Activated naive CD4-positive, alpha-beta T cell treated with anti-CD3 and anti-CD28 coated beads, Interleukin-2, amount 50 U/mL, for 24 hours (primary cell): ENCODE results near the gene TRIM33.
"Not testable (repeated sequence)": the region's sequence is repeated elsewhere in the genome, so short reads cannot be mapped to it uniquely, and the experiment has no call there.

Experiments used
- H3K27ac Mint-ChIP-seq: one replicate; pipeline ENCODE4 v1.8.0; 2021; ENCODE audit warnings: mild to moderate bottlenecking, mixed read lengths
- H3K27me3 Mint-ChIP-seq: one replicate; pipeline ENCODE4 v1.8.0; 2021; ENCODE audit warnings: mixed read lengths
- H3K36me3 Mint-ChIP-seq: one replicate; pipeline ENCODE4 v1.8.0; 2021; ENCODE audit warnings: mixed read lengths
- H3K4me1 Mint-ChIP-seq: one replicate; pipeline ENCODE4 v1.8.0; 2021; ENCODE audit warnings: mixed read lengths
- H3K4me3 Mint-ChIP-seq: one replicate; pipeline ENCODE4 v1.8.0; 2021; ENCODE audit warnings: mild to moderate bottlenecking, mixed read lengths
- H3K9me3 Mint-ChIP-seq: one replicate; pipeline ENCODE4 v1.8.0; 2021; ENCODE audit warnings: mixed read lengths

The TRIM33 gene

DNA sequence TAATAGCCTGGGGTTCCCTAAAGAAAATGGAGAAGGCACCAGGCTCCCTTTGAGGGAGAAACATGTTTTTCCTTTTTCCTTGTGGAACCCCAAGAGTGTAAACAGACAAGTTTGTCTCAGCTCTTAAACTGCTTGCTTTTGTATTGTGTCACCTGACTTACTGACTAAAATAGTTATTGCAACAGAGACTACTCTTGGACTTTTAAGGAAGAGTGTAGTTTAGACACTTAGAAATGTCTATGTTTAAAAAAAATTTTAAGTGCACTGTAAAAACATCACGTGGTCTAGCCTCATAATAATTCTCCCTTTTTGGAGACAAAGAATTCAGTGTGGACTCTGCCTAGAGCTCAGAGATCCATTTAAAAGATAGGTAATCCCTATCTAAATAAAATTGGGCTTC is 141.1 kb downstream of the TRIM33 start:
- no peaks in the 10 kb centered on the region for H3K27me3 Mint-ChIP-seq
- H3K27ac Mint-ChIP-seq = no peak overlapping the region
- no peak overlapping the region for H3K4me3 Mint-ChIP-seq
- H3K36me3 Mint-ChIP-seq = no peaks in the 10 kb centered on the region
- no peaks in the 10 kb centered on the region for H3K9me3 Mint-ChIP-seq
- H3K4me1 Mint-ChIP-seq = no peaks in the 10 kb centered on the region

DNA sequence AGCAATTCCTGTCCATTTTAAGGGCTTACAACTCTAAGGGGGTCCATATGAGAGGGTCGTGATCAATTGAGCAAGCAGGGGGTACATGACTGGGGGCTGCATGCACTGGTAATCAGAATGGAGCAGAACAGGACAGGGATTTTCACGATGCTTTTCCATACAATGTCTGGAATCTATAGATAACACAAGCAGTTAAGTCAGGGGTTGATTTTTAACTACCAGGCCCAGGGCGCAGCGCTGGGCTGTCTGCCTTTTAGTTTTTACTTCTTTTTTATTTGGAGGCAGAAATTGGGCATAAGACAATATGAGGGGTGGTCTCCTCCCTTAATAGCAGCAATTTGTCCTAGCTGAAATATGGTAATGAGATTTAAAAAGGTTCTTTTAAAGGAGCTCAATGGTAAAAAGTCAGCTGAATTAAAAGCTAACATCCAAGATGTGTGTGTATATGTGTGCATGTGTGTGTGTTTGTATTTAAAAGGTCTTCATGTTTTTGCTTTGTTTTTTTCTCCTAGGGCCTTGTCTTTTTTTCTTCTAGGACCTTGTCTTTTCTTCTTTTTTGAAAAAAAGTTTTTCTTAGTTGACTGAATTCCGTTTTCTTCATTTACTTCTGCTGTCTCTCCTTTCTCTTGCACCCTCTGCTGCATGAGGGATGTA is 141.6 kb downstream of the TRIM33 start:
- H3K4me3 Mint-ChIP-seq, H3K4me1 Mint-ChIP-seq, H3K27me3 Mint-ChIP-seq, H3K9me3 Mint-ChIP-seq, H3K36me3 Mint-ChIP-seq: not testable (repeated sequence)
- H3K27ac Mint-ChIP-seq = peak overlapping the region; percentile 8

DNA sequence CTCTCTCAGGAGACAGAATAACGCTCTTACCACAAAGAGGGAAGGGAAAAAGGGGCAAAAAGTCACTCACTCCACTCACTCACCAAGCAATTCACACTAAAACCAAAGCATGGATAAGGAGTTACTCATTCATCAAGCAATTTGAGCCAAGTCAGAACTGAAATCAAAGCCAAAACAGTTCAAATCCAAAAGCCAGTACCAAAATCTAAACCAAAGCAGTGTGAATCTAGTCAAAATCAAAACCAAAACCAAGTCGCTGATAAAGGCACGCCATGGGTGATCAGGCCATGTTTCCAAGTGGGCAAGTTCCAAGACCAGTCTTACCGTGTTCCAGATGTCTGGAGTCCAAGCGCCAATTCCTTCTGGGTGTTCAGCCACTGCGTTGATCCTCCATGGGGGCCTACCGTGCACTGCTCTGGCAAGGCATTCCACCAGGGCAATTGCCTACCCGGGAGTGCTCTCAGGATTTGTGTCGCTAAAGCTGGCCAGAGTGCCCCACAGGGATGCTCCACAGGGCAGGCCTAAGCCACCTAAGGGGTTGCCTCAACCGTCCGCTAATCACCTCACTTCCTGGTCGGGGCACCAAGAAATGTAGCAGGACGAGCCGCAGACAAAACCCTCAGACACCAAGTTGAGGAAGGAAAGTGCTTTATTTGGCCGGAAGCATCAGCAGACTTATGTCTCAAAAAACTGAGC is 142.3 kb downstream of the TRIM33 start:
- Mint-ChIP-seq H3K9me3 (no peaks in the 10 kb centered on the region), H3K27ac (peak overlapping the region; percentile 8), H3K4me1 (no peaks in the 10 kb centered on the region), H3K4me3 (no peak overlapping the region), H3K27me3 (no peaks in the 10 kb centered on the region), H3K36me3 (no peaks in the 10 kb centered on the region)

DNA sequence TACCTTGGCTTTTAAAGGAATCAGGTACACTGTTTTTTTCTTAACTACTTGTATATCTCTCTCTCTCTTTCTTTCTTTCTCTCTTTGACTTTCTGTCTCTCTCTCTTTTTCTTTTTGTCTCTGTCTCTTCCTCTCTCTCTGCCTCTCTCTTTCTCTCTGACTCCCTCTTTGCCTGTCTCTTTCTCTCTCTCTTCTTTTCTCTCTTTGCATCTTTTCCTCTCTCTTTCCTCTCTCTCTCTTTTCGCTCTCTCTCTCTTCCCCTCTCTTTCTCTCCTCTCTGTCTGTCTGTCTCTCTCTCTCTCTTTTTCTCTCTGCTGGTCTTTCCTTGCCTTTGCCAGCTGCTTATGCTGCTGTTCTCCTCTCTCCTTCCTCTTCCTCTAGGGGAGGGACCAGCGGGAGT is 143.2 kb downstream of the TRIM33 start:
- Mint-ChIP-seq H3K4me3 (no peak overlapping the region), H3K9me3 (no peaks in the 10 kb centered on the region), H3K27ac (no peak overlapping the region)

DNA sequence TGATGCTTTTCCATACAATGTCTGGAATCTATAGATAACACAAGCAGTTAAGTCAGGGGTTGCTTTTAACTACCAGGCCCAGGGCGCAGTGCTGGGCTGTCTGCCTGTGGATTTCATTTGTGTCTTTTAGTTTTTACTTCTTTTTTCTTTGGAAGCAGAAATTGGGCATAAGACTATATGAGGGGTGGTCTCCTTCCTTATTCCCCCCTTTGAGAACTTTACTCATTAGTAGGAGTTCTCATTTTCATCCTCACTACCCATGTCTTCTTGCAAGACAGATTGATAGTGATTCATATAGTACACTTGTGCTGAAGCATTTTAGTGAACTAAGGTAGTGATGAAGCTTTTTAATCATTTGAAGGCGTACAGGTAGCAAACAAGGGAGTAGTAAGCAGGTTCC is 147.8 kb downstream of the TRIM33 start:
- not testable (repeated sequence) for H3K4me1 Mint-ChIP-seq, H3K4me3 Mint-ChIP-seq, H3K9me3 Mint-ChIP-seq, H3K27me3 Mint-ChIP-seq, H3K27ac Mint-ChIP-seq, H3K36me3 Mint-ChIP-seq

More for the DNA sequence above, 143.2 kb downstream of the TRIM33 start:
- H3K4me1 Mint-ChIP-seq = no peaks in the 10 kb centered on the region
- no peaks in the 10 kb centered on the region for H3K27me3 Mint-ChIP-seq
- H3K36me3 Mint-ChIP-seq = no peaks in the 10 kb centered on the region

DNA sequence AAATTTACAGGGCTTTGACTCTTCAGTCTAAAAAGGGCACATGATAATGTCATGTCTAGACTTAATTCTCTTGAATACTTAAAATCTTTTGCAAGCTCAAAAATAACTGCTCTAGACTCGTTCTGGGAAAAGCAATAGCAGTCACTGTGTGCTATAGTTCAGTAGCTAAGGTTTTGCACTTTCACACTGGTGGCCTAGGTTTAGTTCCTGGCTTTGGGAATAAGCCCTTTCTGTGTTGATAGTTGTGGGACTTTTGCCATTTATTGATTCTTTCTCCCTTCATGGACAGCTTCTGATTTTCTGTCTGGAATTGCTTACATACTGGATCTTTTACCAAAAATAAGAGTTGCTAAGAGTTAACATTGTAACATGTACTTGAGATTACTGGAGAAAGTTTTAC is 151.2 kb downstream of the TRIM33 start:
- H3K4me3 Mint-ChIP-seq = no peak overlapping the region
- no peaks in the 10 kb centered on the region for H3K27me3 Mint-ChIP-seq
- no peak overlapping the region for H3K27ac Mint-ChIP-seq
- H3K9me3 Mint-ChIP-seq = no peaks in the 10 kb centered on the region
- no peaks in the 10 kb centered on the region for H3K4me1 Mint-ChIP-seq
- no peaks in the 10 kb centered on the region for H3K36me3 Mint-ChIP-seq

DNA sequence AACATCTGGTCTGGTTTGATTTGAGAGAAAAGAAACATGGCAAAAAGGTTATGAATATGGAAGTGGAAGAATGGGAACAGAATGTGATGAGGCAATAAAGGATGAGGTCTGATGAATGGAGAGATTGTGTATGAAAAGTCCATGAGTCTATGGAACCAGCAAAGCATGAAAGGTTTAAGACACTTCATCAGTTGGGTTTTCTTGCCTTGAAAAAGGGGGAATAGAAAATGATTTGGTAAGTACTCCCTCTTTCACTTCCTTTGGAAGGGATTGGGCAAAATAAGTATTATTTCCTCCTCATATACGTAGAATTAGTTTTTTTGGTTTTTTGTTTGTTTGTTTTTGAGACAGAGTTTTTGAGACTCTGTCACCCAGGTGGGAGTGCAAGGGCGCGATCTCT is 155.8 kb downstream of the TRIM33 start:
- Mint-ChIP-seq H3K27ac (no peak overlapping the region), H3K4me3 (no peak overlapping the region), H3K27me3 (no peaks in the 10 kb centered on the region), H3K4me1 (no peaks in the 10 kb centered on the region), H3K36me3 (no peaks in the 10 kb centered on the region), H3K9me3 (no peaks in the 10 kb centered on the region)

DNA sequence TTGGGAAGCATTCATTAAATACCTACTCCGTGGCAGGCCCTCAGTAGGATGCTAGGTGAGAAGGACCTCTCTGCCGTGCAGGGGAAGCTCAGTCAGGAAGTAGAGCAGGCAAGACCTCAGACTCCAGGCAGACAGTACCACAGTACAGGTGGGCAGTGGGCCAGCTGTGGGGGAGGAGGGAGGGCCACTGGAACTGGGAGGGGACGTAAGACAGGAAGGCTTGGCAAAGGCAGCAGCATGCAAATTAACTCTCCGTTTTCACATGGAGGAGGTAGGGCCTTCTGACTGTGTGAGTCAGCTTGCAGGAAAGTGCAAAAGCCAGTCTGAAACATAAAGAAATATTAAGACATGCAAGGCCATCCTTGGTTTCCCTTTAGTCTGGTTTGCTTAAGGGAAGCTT is 157.7 kb downstream of the TRIM33 start:
- H3K4me3 Mint-ChIP-seq = no peak overlapping the region
- H3K4me1 Mint-ChIP-seq = no peaks in the 10 kb centered on the region
- no peaks in the 10 kb centered on the region for H3K9me3 Mint-ChIP-seq
- no peaks in the 10 kb centered on the region for H3K27me3 Mint-ChIP-seq
- H3K36me3 Mint-ChIP-seq = no peaks in the 10 kb centered on the region
- H3K27ac Mint-ChIP-seq = no peak overlapping the region

DNA sequence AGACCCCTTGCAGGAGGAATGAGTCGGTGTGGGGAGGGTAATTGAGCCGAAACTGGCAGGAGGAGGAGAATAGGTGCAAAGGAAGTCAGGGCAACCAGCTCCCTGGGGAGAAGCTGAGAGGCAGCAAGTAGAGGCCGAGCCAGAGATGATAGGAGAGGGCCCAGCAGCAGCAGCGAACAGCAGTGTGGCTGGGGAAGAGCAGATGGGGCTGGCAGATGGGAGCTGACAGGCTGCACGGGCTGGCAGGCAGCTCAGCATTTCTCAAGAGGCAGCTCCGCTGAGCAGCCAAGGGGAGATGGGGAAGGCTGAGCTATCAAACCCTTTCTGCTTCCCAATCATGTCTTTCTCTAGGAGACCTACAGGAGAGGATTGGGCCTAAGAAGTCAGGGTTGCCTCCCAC is 158.2 kb downstream of the TRIM33 start:
- H3K27me3 Mint-ChIP-seq = no peaks in the 10 kb centered on the region
- H3K4me1 Mint-ChIP-seq = no peaks in the 10 kb centered on the region
- no peak overlapping the region for H3K27ac Mint-ChIP-seq
- H3K4me3 Mint-ChIP-seq = no peak overlapping the region
- no peaks in the 10 kb centered on the region for H3K36me3 Mint-ChIP-seq
- H3K9me3 Mint-ChIP-seq = no peaks in the 10 kb centered on the region

DNA sequence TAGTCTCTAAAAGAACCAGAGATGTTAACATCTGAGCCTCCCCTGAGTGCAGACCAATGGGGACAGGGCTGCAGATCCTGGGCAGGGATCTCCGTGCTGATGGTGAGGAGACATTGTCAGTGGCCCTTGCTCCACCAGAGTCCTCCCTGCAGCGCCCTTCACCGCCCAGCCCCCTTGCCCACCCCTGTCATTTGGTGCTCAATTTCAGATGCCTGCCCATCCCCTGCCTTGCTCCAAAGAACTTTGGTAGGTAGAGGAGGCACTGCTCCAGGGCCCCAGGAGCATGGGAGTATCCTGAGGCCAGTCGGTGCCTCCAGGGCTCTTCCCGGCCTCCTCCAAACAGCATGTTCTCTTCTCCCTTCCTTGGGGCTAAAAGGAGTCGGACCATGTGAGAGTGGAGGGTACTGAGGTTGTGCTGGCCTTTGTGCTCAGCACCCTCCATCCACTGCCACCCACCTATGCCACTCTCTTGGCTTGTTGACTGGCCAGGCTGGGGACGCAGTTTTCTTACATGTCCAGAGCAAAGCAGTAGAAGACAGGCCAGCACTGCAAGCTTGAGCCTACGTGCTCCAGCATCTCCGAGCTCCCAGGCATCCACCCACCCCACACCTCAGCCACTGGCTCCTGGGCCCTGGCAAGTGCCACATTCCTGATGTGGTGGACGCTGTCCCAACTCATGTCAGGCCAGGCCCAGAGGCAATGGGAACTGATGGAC is 160.1 kb downstream of the TRIM33 start:
- H3K27me3 Mint-ChIP-seq = no peaks in the 10 kb centered on the region

DNA sequence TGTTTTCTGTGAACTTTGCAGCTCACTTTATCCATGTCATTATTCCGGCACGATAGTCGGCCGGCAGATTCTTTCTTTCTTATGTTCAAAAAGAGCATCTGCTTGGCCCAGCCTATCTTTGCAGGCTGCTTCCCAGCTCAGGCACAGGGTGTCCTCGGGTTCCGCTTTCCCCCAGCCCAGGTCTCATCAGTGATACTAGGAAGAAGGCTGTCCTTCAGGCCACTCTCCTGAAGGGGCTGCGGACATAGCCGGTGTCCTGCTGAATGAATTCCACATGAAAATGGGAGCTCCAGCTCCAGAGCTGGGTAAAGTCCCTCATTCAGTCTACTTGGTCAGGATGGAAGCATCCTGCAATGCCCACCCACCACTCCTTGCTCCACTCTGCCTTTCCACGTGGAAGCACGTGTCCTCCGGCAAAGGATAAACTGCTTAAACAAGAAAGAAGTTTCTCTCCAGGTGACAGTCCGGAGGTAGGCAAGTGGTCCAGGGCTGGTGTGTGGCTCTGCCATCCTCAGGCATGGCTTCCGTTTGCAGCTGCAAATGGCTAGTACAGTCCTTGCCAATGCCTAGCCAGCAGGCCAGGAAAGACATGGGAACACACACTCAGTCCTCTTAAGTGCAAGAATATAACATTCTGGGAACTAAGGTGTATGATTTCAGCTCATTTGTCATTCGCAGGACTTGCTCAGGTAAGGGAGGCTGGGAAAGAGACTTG is 161.0 kb downstream of the TRIM33 start:
- Mint-ChIP-seq H3K4me1 (peaks cover 19% of the 10 kb centered on the region), H3K27ac (no peak overlapping the region), H3K36me3 (no peaks in the 10 kb centered on the region), H3K27me3 (no peaks in the 10 kb centered on the region), H3K9me3 (no peaks in the 10 kb centered on the region), H3K4me3 (no peak overlapping the region)

More for the DNA sequence above, 160.1 kb downstream of the TRIM33 start:
- Mint-ChIP-seq H3K4me3 (no peak overlapping the region), H3K27ac (no peak overlapping the region), H3K4me1 (peaks cover 11% of the 10 kb centered on the region), H3K36me3 (no peaks in the 10 kb centered on the region), H3K9me3 (no peaks in the 10 kb centered on the region)

DNA sequence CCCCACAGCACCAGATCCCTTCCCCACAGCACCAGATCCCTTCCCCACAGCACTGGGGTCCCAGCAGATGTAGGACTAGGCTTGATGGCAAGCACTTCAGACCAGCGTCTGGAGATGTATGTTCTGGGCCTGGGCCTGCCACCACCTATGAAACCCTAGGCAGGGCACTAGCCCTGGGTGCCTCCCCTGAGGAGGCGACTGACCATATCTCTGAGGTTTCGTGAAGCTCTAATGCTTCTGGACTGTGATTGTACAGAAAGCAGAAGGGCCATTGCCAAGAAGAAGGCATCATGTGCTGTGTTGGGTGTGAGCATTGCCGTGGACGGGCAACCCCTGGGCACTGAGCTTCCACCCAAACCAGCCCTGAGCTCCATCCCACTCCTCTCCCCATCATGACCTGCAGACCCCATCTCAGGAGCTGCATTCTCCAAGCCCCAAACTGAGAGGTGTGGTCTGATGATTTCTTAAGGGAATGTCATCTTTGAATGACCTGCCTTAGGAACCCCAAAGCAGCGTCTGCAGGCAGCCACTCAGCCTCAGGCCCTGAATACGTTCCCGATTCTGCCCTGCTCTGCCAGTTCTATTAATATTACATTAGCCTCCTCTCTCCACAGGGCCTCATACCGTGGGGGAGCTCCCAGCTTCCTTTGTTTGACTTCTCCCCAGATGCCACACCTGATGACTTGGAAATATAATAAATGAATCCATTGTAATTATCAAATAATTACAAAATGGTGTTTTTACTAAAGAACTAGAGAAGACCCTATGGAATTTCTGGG is 163.4 kb downstream of the TRIM33 start:
- no peak overlapping the region for H3K27ac Mint-ChIP-seq
- H3K4me3 Mint-ChIP-seq = no peak overlapping the region
- peaks cover 30% of the 10 kb centered on the region for H3K4me1 Mint-ChIP-seq
- no peaks in the 10 kb centered on the region for H3K36me3 Mint-ChIP-seq
- no peaks in the 10 kb centered on the region for H3K27me3 Mint-ChIP-seq
- H3K9me3 Mint-ChIP-seq = no peaks in the 10 kb centered on the region

DNA sequence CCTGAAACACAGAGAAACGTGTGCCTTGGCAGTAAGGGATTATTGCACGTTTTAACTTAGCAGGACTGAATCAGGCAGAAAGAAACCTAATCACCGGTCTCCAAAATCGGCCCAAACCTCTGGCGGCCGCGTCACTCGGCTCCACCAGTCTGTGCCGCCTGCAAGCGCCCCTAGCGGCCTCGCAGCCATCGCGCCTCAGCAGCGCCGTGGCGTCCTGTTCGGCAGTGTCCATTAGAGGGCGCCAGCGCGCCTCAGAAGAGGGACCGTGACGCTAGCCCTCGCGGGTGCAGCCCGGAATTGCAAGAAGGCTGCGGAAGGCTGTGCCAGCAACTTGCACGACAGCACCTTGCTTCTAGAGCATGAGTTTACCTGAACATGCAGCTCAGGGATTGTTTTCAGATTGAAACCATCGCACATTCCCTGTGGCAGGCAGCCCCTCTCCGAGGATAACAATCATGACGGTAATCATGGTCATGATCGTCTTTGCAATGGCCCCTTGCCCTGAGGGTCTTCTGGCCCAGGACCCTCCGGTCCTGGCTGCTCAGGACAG is 164.4 kb downstream of the TRIM33 start:
- Mint-ChIP-seq H3K36me3 (no peaks in the 10 kb centered on the region), H3K27ac (peak overlapping the region; percentile 68), H3K9me3 (no peaks in the 10 kb centered on the region), H3K4me3 (peak overlapping the region; percentile 98), H3K27me3 (no peaks in the 10 kb centered on the region), H3K4me1 (peaks cover 40% of the 10 kb centered on the region)

DNA sequence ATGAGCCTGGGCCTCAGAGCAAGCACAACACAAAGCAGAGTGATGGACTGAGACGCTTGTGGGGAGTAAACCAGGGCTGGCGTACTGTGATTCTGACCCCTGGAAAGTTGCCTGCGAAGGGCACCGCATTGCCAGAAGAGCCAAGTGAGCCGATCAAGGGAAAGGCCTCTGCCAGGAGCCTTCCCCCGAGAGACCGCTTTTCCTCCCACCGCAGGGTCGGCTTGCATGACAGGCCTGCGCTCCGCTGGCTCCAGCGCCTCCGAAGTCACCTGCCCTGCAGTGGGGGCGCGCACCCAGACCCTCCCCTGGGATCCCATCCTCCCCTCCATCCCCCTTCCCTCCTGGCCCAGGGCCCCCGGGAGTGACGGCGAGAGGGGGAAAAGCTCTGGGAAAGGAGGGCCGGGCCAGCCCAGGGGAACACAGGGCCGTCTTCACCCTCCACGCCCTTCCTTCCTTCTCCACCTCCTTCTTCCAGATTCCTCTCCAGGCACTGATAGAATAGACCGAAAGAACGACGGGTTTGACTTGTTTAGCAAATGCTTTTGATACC is 165.0 kb downstream of the TRIM33 start:
- peaks cover 45% of the 10 kb centered on the region for H3K4me1 Mint-ChIP-seq
- H3K36me3 Mint-ChIP-seq = no peaks in the 10 kb centered on the region

DNA sequence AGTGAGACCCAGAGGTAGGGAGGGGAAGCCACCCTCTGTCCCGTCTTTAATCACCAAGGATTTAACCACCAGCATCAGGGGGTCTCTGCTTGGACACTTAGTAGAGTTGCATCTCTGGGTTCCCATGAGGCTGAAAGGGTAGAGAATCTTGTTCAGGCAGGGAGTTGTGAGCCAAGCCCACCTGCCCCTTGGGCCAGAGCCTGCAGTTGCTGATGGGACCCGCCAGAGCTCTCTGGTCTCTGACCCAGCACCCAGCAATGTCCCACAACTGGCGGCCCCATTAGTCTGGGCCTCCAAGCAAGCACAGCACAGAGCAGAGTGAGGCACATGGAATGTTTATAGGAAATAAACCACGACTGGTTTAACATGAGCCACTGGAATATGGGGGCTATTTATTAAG is 166.3 kb downstream of the TRIM33 start:
- H3K4me3 Mint-ChIP-seq = no peak overlapping the region
- no peak overlapping the region for H3K27ac Mint-ChIP-seq
- H3K9me3 Mint-ChIP-seq = no peaks in the 10 kb centered on the region
- peaks cover 59% of the 10 kb centered on the region for H3K4me1 Mint-ChIP-seq
- no peaks in the 10 kb centered on the region for H3K27me3 Mint-ChIP-seq
- no peaks in the 10 kb centered on the region for H3K36me3 Mint-ChIP-seq

More for the DNA sequence above, 165.0 kb downstream of the TRIM33 start:
- Mint-ChIP-seq H3K27ac (peak overlapping the region; percentile 68), H3K9me3 (no peaks in the 10 kb centered on the region), H3K27me3 (no peaks in the 10 kb centered on the region), H3K4me3 (peak overlapping the region; percentile 98)
